ENCODE data around the gene PNPO.

DNA sequence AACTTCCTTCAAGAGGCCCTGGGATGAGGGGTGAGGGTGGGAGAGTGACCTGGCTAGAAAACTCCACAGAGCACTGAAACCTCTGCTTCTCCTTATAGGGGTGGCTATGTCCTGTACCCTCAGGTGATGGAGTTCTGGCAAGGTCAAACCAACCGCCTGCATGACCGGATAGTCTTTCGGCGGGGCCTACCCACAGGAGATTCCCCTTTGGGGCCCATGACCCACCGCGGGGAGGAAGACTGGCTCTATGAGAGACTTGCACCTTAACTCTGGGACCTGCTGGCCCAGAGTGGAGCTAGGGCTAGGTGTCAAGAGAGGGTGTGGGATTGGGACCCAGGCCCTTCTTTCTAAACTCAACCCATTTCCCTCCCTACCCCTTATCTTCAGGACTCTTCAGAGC, 5.1 kb downstream of the PNPO start:
- TF ChIP-seq EZH2 (IDR thresholded peaks at IDR 0.05; ENCODE audit: insufficient read depth, poor library complexity, severe bottlenecking) (no peak), EZH2phosphoT487 (IDR thresholded peaks at IDR 0.05; ENCODE audit: insufficient read depth, low read depth) (no peak)
